ENCODE data around the gene CBLB. TPM values are rescaled to one million over a fixed set of nuclear protein-coding genes. Genes with fewer than 3 reads are reported as not detected.

The CBLB gene
- total and polyA plus RNA-seq, 2 of the 4 experiments (the other 2 are of a cell fraction) = 10.1 to 20.1 TPM

GRCh38 chr3:105772635-105773034 lies 96.2 kb downstream of the CBLB start:
- POLR2A ChIA-PET (ENCODE audit: unreplicated experiment) = no interaction called here
- H3K27ac ChIP-seq (ENCODE audit: insufficient read depth, low read length) = no peak overlapping the region
- DNase-seq (no peak), ATAC-seq (ENCODE audit: low read depth) (no peak)
- no peak overlapping the region for H3K4me3 ChIP-seq (ENCODE audit: insufficient read depth, low read depth, low read length)
- peaks cover 0 to 6% of the 10 kb centered on the region in 2 experiments; a peak in 2 of 4 replicates for H3K79me1 ChIP-seq (ENCODE audit: low read depth in 1 of 2, low read length in 2 of 2)
- no peak overlapping the region for H3K9ac ChIP-seq (ENCODE audit: low read depth, low read length)
- TF ChIP-seq FOS (IDR thresholded peaks at IDR 0.05; ENCODE audit: low read depth, low read length) (no peak), BHLHE40 (IDR thresholded peaks at IDR 0.05; ENCODE audit: low read depth, low read length) (no peak), RAD21 (IDR thresholded peaks at IDR 0.05; ENCODE audit: low read length) (no peak), MAFK (IDR thresholded peaks at IDR 0.05; ENCODE audit: low read depth, low read length) (no peak), USF2 (IDR thresholded peaks at IDR 0.05; ENCODE audit: low read depth, low read length) (no peak), CHD1 (IDR thresholded peaks at IDR 0.05; ENCODE audit: low read depth, low read length) (no peak), CTCF (conservative IDR thresholded peaks at IDR 0.05; ENCODE audit: low read depth, low read length) (no peak), ELK1 (IDR thresholded peaks at IDR 0.05; ENCODE audit: borderline replicate concordance, low read depth, low read length) (no peak), RCOR1 (IDR thresholded peaks at IDR 0.05; ENCODE audit: insufficient replicate concordance, low read length) (no peak), SMC3 (IDR thresholded peaks at IDR 0.05; ENCODE audit: low read depth, low read length) (no peak), MXI1 (IDR thresholded peaks at IDR 0.05; ENCODE audit: borderline replicate concordance, low read depth, low read length) (no peak), CEBPB (IDR thresholded peaks at IDR 0.05; ENCODE audit: low read depth, low read length) (no peak), NFE2L2 (IDR thresholded peaks at IDR 0.05; ENCODE audit: low read depth, low read length) (no peak), RFX5 (IDR thresholded peaks at IDR 0.05; ENCODE audit: low read depth, low read length) (no peak)
- no peaks in the 10 kb centered on the region for H3K9me1 ChIP-seq (ENCODE audit: insufficient read depth, low read length)
- no peaks in the 10 kb centered on the region for H3K27me3 ChIP-seq (ENCODE audit: control insufficient read depth, insufficient read depth, low read length)
- no peak overlapping the region for H2AFZ ChIP-seq (replicated peaks; ENCODE audit: low read length, poor library complexity)
- no peak overlapping the region for H2AK5ac ChIP-seq (ENCODE audit: low read depth, low read length)
- no peak overlapping the region for H2AK9ac ChIP-seq (replicated peaks; ENCODE audit: low read depth, low read length, poor library complexity)
- H3K14ac ChIP-seq (replicated peaks; ENCODE audit: low read depth, low read length) = no peak overlapping the region
- no peaks in the 10 kb centered on the region; the same call in 1 of the 2 replicates for H3K36me3 ChIP-seq (ENCODE audit: control insufficient read depth, insufficient read depth, low read length)
- H2BK120ac ChIP-seq (ENCODE audit: low read depth, low read length) = no peak overlapping the region
- BruUV-seq (replicated peaks) = no TSS peak
- dilution Hi-C loops (cut with HindIII; ENCODE audit: low sequenced_read_pairs, unreplicated experiment) (no loop called here), in situ Hi-C loops (cut with MboI; ENCODE audit: low sequenced_read_pairs) (no loop called here), intact Hi-C loops (cut with micrococcal nuclease) (no loop called here)
- H4K5ac ChIP-seq (ENCODE audit: low read depth, low read length) = no peak overlapping the region
- no peak overlapping the region for H3K56ac ChIP-seq (ENCODE audit: extremely low read depth, insufficient read depth, low read length)
- no peak overlapping the region for H3K4me2 ChIP-seq (ENCODE audit: low read depth, low read length)
- H4K8ac ChIP-seq (ENCODE audit: low read depth in 2 of 2, low read length in 2 of 2) = no peak overlapping the region
- no peak overlapping the region for H2BK15ac ChIP-seq (ENCODE audit: low read depth, low read length)
- CTCF ChIA-PET = no interaction called here
- H4K20me1 ChIP-seq (ENCODE audit: insufficient read depth, low read length) = no peaks in the 10 kb centered on the region
- H3K4ac ChIP-seq (ENCODE audit: low read depth, low read length) = no peak overlapping the region
- no peak overlapping the region for H3K23ac ChIP-seq (ENCODE audit: low read depth, low read length)
- no peak overlapping the region for H3K18ac ChIP-seq (ENCODE audit: low read depth, low read length)
- no peaks in the 10 kb centered on the region for H3K9me3 ChIP-seq (ENCODE audit: control insufficient read depth, insufficient read depth, low read length)
- H4K91ac ChIP-seq (ENCODE audit: insufficient read depth, low read depth, low read length) = no peak overlapping the region
- no peaks in the 10 kb centered on the region for H3K4me1 ChIP-seq (ENCODE audit: control insufficient read depth, insufficient read depth, low read length)
- H2BK5ac ChIP-seq (ENCODE audit: low read depth, low read length, poor library complexity, severe bottlenecking) = no peak overlapping the region
- no peak overlapping the region for H2BK20ac ChIP-seq (ENCODE audit: low read depth, low read length)
- no CpG with 5 or more reads among the region's 2 CpGs for WGBS, 2 experiments (ENCODE audit: extremely low coverage in 2 of 2, insufficient read length in 1 of 2)
